ENCODE measurements around the gene RARG.

Gene RARG

DNA sequence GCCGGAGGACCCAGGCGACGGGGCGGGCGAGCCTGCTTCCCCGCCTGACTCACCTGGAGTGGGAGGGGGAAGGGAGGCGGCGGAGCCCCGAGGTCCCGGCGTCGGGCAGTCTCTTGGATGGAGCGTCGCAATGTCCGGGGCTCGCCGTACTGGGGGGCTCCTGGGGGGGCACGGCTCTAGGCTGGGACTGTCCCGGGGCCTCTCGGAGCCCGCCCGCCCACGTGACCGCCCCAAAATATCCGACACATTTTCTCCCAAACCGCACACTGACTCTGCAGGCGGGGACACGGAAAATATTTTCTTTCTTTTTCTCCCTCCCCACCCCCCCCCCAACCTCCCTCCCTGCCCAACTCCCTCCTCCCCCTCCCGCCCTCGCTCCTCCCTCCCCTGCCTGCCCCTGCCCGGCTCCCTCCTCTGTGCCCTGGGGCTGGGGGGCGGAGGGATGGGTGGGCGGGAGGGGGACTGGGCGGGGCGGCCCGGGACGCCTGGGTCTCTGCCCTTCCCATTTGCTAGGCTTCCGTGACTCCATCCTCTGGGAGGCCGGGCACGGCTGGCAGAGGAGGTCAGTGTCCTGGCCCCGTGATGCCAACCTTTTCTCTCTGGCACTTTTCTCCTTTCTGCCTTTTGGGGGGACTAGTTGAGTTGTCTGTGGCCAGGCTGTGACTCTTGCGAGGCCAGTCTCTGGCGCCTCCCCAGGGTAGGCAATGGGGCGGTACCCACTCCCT is at the start of gene RARG:
Gene RARG (minus strand): TSS at position 289 of the 725 bp plus-strand sequence. CDS start 4,664 bp downstream, outside the sequence.
- DNase-seq = peak in 27 of 51 donors; percentile 18 to 74 (median 45)

GRCh38 chr12:53279888-53280498 is 48.0 kb upstream of the RARG start:
- DNase-seq = no peak

DNA sequence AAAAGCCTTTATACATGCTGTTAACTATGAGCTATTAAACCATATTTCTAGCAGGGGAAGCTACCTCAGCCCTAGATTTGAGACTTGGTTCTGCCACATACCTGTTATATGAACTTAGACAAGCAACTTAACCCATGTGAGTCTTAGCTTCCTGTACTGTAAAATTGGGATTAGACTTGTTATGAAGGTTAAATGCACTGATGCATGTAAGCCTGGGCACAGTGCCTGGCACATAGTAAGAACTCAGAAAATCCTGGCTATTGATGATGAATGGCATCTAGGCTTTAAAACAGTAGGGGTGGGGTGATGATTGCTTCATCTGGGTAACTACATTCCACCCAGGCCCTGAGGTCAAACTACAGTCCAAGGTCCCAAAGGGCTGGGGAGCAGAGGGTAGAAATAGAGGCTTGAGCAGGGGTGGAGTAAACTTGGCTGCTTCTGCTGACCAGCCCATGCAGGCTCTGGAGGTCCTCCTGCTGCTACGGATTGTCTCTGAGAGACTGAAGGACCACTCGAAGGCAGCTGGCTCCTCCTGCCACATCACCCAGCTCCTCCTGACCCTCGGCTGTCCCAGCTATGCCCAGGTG is 47.4 kb upstream of the RARG start:
- no peak for DNase-seq

- DNase-seq = no peak
These were observed 46.0 kb upstream of the RARG start for GRCh38 chr12:53277981-53278380.

DNA sequence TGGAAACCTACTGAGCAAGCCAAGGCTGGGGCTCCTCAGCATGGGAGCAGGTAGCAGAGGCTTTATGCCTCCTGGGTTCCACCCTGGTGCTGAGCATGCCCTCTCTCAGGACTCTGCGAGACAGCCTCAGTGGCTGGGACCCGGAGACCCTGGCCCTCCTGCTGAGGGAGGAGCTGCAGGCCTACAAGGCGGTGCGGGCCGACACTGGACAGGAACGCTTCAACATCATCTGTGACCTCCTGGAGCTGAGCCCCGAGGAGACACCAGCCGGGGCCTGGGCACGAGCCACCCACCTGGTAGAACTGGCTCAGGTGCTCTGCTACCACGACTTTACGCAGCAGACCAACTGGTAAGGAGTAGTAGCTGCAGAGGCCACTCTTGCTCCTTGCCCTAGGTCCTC is 44.5 kb upstream of the RARG start:
- no peak for DNase-seq

- no peak for DNase-seq
These were observed 42.4 kb upstream of the RARG start for GRCh38 chr12:53274445-53274844.

DNA sequence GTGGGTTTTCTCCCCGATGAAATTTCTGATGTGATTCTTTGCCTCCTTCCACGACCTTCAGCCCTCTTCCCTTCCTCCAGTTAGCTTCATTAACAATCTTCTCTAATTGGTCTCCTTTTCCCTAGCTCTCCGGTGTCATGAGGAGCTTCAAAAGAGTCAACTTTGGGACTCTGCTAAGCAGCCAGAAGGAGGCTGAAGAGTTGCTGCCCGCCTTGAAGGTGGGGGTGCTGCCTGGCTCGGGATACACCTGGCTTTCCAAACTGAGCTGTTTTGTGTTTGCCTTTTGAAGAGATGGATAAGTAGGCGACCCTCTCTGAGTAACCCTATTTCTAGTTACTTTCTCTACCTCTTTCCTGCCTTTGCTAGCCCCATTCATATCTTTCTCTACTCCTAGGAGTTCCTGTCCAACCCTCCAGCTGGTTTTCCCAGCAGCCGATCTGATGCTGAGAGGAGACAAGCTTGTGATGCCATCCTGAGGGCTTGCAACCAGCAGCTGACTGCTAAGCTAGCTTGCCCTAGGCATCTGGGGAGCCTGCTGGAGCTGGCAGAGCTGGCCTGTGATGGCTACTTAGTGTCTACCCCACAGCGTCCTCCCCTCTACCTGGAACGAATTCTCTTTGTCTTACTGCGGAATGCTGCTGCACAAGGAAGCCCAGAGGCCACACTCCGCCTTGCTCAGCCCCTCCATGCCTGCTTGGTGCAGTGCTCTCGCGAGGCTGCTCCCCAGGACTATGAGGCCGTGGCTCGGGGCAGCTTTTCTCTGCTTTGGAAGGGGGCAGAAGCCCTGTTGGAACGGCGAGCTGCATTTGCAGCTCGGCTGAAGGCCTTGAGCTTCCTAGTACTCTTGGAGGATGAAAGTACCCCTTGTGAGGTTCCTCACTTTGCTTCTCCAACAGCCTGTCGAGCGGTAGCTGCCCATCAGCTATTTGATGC is 36.9 kb upstream of the RARG start:
- no peak for DNase-seq

GRCh38 chr12:53267999-53268629 is 36.1 kb upstream of the RARG start, which contains the start of gene ESPL1:
Gene ESPL1, plus strand, starts transcription at chr12:53268299. Its CDS starts 468 bp downstream, at chr12:53268767.
- peak in 47 of 51 donors; percentile 5 to 74 (median 44) for DNase-seq

DNA sequence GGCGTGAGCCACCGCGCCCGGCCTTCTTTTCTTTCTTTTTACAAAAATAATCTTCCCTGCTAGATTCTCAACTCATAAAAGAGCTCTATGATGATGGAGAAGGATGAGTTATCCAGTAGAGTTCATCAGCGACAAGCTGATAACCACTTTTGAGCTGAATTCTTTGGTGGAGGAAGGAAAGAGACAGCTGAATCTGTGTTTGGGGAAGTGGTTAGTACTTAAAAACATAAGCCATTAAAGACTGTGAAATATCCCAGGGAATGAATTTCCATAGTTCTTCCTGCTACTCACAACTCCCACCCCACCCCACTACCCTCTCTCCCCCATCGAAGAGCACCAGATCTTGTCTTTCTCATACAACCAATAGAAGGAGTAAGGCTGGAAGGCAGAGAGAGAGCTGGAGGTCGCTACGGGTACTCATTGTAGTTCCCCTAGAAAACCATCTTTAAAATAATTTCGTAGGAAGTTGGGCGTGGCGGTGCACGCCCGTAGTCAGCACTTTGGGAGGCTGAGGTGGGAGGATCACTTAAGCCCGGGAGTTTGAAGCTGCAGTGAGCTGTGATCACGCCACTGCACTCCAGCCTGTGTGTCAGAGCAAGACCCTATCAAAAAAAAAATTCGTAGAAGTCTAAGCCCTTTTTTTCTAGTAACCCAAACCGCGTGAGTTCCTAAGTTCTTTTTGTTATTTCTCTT is 35.4 kb upstream of the RARG start:
- DNase-seq = no peak

DNA sequence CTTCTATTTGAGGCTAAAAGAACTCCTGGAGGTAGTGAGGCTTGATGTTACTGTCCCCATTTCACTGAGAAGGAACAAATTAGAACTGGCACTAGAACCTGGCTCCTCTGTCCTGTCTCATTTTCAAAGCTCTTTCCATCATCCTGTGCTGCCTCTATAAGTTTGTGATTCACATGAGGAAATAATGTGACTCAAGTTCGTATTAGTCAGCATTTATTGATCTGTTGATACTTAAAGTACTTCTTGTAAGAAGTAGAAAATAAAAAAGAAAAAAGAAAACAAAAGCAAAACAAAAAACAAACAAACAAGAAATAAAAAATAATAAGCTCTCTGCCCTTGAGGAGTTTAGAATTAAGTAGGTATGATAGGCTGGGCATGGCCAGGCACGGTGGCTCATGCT is 33.8 kb upstream of the RARG start:
- DNase-seq = no peak

GRCh38 chr12:53259891-53260290 is 27.9 kb upstream of the RARG start:
- DNase-seq = no peak

GRCh38 chr12:53258541-53259539 is 26.8 kb upstream of the RARG start:
- no peak for DNase-seq

GRCh38 chr12:53255996-53256395 is 24.0 kb upstream of the RARG start:
- no peak for DNase-seq

- no peak for DNase-seq
These were observed 23.0 kb upstream of the RARG start for GRCh38 chr12:53254816-53255545.

DNA sequence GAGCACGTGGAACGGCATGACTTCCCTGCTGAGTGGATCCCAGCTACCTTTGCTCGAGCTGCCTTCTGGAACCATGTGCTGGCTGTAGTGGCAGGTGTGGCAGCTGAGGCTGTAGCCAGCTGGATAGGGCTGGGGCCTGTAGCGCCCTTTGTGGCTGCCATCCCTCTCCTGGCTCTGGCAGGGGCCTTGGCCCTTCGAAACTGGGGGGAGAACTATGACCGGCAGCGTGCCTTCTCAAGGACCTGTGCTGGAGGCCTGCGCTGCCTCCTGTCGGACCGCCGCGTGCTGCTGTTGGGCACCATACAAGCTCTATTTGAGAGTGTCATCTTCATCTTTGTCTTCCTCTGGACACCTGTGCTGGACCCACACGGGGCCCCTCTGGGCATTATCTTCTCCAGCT is 21.3 kb upstream of the RARG start:
- no peak for DNase-seq

DNA sequence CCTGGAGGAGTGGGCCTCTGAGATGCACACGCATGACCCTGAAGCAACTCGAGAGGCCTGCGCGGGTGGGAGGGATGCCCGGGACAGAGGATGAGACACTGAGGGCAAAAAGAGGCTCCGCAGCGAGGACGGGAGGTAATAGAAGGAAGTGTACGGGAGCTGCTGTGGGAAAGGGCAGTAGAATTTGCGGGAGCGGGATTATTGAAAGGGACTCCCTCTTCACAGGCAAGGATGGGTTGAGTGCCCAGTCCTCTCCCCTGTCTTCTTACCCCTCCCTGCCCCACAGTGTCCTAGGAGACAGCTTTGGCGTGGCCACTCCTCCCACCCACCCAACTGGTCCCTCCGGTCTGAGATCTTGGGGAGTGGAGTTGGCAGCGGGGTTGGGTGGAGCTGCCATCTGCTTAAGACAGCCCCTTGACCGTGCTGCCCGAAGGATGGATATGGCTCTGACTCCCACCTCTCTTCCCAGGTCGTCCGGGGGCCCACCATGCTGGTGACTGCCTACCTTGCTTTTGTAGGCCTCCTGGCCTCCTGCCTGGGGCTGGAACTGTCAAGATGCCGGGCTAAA is 20.4 kb upstream of the RARG start:
- DNase-seq = peak in 2 of 51 donors; percentile 42 to 53

GRCh38 chr12:53251477-53252348 is 19.7 kb upstream of the RARG start:
- DNase-seq = peak; percentile 24 to 90 (median 77)
